Activated T-helper 9 cell treated with anti-CD3 and anti-CD28 coated beads, Interleukin-2, amount 50 U/mL, for 16 hours (primary cell): ENCODE measurements around the gene IL3.
A peak's percentile ranks its signal among the peaks of the same experiment; 100 is the strongest.

Experiments used
- DNase-seq: peaks from one replicate; pipeline ENCODE4 v3.0.0-alpha.2; 2020; ENCODE audit warnings: low read depth

IL3 gene

DNA sequence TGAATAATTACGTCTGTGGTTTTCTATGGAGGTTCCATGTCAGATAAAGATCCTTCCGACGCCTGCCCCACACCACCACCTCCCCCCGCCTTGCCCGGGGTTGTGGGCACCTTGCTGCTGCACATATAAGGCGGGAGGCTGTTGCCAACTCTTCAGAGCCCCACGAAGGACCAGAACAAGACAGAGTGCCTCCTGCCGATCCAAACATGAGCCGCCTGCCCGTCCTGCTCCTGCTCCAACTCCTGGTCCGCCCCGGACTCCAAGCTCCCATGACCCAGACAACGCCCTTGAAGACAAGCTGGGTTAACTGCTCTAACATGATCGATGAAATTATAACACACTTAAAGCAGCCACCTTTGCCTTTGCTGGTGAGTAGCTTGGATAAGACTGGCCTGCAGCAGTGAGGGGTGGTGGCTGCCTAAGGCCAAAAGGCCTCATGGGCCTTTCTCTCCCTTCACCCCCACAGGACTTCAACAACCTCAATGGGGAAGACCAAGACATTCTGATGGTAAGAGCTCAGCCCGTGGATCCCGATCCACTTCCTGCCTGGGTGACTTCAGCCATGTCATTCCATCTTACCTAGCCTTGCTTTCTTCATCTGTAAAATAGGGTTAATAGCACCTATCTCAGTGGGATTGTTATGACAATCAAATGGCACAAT is at the start of gene IL3:
Gene IL3, plus strand, starts transcription at position 155 of the 661 bp plus-strand sequence. Its CDS starts 52 bp downstream, at position 207.
- no peak for DNase-seq

DNA sequence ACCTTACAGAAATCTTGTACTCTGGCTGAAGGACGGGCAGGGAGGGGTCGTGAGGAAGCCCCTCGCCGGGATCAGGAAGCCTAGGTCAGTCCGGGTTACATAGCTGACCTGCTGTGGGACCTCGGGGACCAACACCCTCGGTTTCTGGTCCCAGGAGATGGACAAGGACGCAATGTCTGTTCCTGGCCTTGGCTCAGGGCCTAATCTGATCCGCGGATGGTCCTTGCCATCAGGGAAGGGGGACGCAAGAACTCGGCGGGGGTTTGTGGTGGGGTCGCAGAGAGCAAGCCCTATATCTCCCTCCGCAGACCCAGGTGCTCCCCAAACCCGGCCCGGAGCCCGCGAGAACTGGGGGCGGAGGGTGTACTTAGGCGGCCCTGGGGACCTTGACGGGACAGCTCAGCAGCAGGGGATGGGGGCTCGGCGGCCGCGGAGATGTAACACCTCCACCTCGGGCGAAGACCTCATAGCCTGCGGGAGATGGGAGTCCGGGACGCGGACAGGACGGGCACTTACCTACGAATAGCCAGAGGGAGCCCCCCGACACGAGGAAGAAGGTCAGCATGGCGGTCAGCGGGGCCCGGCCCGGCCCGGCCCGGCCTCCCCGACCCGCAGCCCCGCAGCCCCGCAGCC is 49.4 kb upstream of the IL3 start:
- DNase-seq, result no peak

GRCh38 chr5:132011622-132012343 is 48.7 kb upstream of the IL3 start, which contains the start of gene ACSL6:
TSS of gene ACSL6 (minus strand) at chr5:132011658. CDS start at chr5:132011553, 105 bp downstream.
- DNase-seq, result peak; percentile 37

GRCh38 chr5:132012371-132013005 is 48.0 kb upstream of the IL3 start:
- no peak for DNase-seq

DNA sequence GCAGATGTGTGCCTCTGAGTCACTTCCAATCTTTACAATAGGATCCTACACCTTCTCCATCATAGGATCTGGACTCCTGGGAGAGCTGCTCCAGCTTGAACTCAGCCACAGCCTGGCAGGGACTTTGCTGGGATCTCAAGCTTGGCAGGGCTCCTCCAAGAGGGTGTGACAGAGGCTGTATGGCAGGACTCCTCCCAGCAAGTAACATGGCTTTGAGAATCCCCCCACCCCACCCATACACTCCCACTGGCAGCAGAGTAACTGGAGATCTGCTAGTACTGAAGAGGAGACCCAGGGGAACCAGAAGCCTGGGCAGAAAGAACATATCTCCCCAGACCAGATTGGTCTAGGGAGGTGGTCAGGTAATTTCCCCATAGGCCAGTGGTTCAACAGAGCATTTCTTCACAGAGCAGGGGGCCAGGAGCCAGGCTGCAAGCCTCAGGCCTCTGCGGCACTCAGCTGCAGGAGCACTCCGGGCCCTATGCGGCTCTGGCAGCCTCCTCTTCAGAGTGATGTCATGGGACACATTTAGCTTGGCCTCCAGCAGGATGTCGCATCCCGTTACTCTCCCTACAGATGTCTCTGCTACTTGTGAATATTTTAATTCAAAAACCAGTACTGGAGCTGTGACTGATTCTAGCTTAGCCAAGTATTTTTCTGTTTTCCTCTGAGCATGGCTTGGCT is 47.3 kb upstream of the IL3 start:
- no peak for DNase-seq

DNA sequence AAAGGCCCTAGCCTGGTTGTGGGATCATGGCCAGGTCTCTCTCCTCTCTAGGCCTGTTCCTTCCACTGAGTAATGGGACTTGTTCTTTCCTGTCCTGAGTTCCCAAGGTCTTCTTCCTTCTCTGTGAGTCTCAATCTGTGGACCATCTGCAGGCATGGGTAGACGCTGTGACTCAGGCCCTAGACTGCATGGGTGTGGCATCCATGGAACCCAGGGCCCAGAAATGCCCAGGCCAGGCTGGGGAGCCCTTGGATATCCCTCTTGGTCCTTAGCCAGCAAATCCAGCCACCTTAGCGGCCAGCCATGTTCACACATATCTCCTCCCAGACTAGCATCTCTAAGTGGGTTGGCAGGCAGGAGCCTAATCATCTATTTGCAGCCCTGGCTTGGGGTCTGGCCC is 46.7 kb upstream of the IL3 start:
- no peak for DNase-seq

DNA sequence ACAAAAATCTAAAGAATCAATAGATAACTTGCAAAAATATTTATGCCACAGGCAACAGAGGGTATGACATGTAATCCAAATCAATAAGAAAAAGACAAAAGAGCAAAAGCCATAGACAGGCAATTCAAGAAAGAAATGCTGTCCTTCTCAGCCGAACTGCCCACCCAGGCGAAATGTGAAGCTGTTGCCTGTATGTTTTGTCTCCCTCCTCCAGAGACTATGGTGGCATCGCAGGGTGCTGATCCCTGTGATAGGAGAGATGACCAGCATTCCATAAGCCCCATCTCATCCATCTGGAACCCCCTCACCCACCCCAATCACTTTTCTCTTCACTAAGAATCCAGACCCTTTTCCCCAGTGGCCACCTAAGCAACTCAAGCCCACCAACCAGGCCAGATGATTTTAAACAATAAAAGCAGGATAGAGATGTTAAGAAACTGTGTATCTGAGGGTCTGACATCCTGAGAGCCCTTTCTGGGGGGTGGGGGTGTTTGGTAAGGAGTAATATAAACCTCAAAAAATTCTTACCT is 43.7 kb upstream of the IL3 start:
- no peak for DNase-seq

GRCh38 chr5:132017316-132017715 is 43.1 kb upstream of the IL3 start:
- no peak for DNase-seq

GRCh38 chr5:132017738-132018625 is 42.5 kb upstream of the IL3 start:
- no peak for DNase-seq

DNA sequence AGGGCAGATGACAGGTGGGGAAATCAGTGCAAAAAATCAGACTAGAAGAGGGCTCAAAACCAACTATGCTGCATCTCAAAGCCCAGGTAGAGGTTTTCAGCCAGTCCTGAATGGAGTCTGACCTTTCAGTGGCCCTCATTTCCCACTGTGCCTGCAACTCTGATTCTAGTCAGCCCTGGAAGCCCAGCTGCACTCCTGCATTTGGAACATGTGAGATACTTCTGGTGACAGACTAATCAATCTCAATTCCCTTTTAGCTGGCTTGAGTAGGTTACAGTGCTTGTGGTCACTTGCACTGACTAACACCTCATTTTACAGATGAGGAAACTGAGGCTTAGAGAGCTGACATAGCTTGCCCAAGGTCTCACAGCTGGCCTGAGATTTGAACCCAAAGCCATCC is 41.1 kb upstream of the IL3 start:
- no peak for DNase-seq

GRCh38 chr5:132019857-132020555 is 40.4 kb upstream of the IL3 start:
- peak; percentile 63 for DNase-seq

GRCh38 chr5:132020568-132021339 is 39.7 kb upstream of the IL3 start:
- no peak for DNase-seq

GRCh38 chr5:132021654-132022053 is 38.8 kb upstream of the IL3 start:
- DNase-seq, result no peak

GRCh38 chr5:132022737-132023136 is 37.7 kb upstream of the IL3 start:
- no peak for DNase-seq

- DNase-seq, result no peak
These were observed 37.0 kb upstream of the IL3 start for GRCh38 chr5:132023258-132024116.

DNA sequence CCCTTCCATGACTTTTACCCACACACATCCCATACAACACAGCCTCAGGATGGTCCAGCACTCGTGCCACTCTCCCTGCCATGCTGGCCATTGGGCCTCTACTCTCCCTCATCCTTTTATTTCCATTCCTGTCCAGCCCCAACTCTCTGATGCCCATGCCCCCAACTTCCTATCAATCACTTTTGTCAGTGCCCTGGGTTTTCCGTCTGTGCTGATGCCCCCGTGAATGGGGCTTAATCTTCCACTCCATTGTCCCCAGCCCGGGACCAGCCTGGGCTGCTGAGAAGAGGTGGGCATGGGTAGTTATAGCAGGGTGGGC is 36.4 kb upstream of the IL3 start:
- DNase-seq, result no peak

DNA sequence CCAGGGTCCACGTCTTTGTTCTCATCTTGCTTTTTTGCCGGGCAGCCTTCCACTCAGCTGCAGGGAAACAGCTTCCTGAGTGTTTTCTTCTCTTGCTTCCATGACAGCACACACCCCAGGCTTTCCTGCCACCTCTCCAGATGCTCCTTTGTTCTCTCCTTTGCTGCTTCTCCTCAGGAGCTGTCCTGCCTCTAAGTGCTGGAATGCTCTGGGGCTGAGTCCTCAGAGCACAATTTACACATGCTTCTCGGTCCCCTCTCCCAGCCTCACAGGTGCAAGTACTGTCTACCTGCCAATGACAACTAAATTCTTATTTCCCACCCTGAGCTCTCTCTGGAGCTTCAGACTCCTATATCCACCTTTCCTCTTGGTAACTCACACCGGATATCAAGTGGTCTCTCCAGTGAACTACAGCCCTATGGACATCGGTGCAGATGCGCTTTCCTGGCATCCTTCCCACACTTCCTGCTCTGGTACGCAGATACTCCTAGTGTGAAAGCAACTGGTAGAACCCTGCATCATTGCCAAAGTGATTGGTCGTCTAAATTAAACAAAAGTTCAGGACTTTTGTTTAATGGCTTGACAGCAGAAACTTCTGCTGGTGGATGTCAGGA is 35.6 kb upstream of the IL3 start:
- DNase-seq, result no peak

GRCh38 chr5:132025403-132025971 is 35.0 kb upstream of the IL3 start:
- no peak for DNase-seq
